Endothelial cell (in vitro differentiated cells): Measurements from ENCODE around the gene PTPRM. TPM values are rescaled to one million over a fixed set of nuclear protein-coding genes. Genes with fewer than 3 reads are reported as not detected.

Experiments
- DNase-seq: peaks from one replicate; pipeline ENCODE4 v3.0.0; 2021; ENCODE audit warnings: low spot score
- H3K27ac Mint-ChIP-seq: one replicate; pipeline ENCODE4 v1.8.0; 2021; ENCODE audit warnings: mixed read lengths, inconsistent platforms; ENCODE audit not compliant: unreplicated experiment
- H3K27me3 Mint-ChIP-seq: one replicate; pipeline ENCODE4 v1.8.0; 2021; ENCODE audit warnings: mild to moderate bottlenecking, moderate library complexity, mixed read lengths, inconsistent platforms; ENCODE audit not compliant: unreplicated experiment
- H3K36me3 Mint-ChIP-seq: one replicate; pipeline ENCODE4 v1.8.0; 2021; ENCODE audit warnings: mild to moderate bottlenecking, low read depth, mixed read lengths, inconsistent platforms; ENCODE audit not compliant: unreplicated experiment
- H3K4me1 Mint-ChIP-seq: one replicate; pipeline ENCODE4 v1.8.0; 2021; ENCODE audit warnings: mild to moderate bottlenecking, mixed read lengths, inconsistent platforms; ENCODE audit not compliant: unreplicated experiment
- H3K4me3 Mint-ChIP-seq: one replicate; pipeline ENCODE4 v1.8.0; 2021; ENCODE audit warnings: mild to moderate bottlenecking, mixed read lengths, inconsistent platforms; ENCODE audit not compliant: unreplicated experiment
- H3K9me3 Mint-ChIP-seq: one replicate; pipeline ENCODE4 v1.8.0; 2021; ENCODE audit warnings: mixed read lengths, inconsistent platforms; ENCODE audit not compliant: unreplicated experiment
- total RNA-seq: library from RNA; stranded (reverse); fragmentation: NEBNext Ultra II Directional; extraction: Animal tissue kit (Norgen Biotek cat#: 25700); gene quantifications from one replicate; pipeline ENCODE4 v1.2.1, GENCODE V29; 2021; ENCODE audit not compliant: unreplicated experiment
- TF ChIP-seq, protein P1 (sequence below): fragments of 200-600 bp; sonication (generic); IDR thresholded peaks from one replicate; pipeline ENCODE4 v1.5.0; 2021; ENCODE audit warnings: antibody characterized with exemption; ENCODE audit not compliant: unreplicated experiment

PTPRM gene
- total RNA-seq, 1 donor from 2014 or later = 284 TPM

DNA sequence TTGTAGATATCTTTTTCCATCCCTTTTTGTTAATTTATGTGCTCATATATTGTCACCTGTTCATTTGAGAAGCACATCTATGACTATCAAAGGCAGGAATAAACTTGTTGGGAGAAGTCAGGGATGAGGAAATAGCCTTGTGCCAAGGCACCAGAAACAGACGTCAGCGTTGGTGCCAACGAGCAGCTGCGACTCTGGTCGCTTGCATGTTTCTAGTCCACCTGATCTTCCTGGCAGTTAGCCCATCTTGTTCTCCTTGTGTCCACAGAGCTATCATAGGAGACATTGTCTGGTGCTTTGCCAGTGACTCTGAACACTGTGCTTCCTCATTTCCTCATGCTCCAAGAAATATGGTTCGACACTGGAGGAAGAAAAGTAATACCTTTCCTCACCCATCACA is 374.4 kb downstream of the PTPRM start:
- no peaks in the 10 kb centered on the region for H3K9me3 Mint-ChIP-seq
- H3K4me3 Mint-ChIP-seq = no peak overlapping the region
- peaks cover 16% of the 10 kb centered on the region for H3K36me3 Mint-ChIP-seq
- H3K27ac Mint-ChIP-seq = no peak overlapping the region
- H3K27me3 Mint-ChIP-seq = peaks cover 18% of the 10 kb centered on the region
- H3K4me1 Mint-ChIP-seq = peaks cover 42% of the 10 kb centered on the region
- TF ChIP-seq, protein P1, sequence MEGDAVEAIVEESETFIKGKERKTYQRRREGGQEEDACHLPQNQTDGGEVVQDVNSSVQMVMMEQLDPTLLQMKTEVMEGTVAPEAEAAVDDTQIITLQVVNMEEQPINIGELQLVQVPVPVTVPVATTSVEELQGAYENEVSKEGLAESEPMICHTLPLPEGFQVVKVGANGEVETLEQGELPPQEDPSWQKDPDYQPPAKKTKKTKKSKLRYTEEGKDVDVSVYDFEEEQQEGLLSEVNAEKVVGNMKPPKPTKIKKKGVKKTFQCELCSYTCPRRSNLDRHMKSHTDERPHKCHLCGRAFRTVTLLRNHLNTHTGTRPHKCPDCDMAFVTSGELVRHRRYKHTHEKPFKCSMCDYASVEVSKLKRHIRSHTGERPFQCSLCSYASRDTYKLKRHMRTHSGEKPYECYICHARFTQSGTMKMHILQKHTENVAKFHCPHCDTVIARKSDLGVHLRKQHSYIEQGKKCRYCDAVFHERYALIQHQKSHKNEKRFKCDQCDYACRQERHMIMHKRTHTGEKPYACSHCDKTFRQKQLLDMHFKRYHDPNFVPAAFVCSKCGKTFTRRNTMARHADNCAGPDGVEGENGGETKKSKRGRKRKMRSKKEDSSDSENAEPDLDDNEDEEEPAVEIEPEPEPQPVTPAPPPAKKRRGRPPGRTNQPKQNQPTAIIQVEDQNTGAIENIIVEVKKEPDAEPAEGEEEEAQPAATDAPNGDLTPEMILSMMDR = no peak
- DNase-seq = no peak

DNA sequence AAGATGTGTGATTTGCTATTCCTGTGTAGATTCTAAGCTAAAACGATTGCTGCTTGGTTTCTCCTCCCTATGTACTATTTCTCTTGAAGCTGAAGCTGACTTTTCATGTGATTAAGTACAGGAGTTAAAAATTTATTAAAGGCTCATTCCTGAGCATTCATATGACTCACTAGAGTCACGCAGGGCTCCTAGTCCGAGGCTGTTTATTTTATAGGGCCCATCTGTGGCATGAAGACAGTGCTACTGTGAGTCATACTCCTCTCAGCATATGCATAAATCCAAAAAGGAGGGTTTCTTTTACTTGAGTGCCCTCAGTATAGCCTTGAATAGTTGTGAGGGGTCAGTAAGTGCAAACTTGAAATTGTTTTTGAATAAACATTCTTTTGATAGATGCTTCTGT is 378.8 kb downstream of the PTPRM start:
- H3K4me1 Mint-ChIP-seq = peaks cover 38% of the 10 kb centered on the region
- no peaks in the 10 kb centered on the region for H3K9me3 Mint-ChIP-seq

DNA sequence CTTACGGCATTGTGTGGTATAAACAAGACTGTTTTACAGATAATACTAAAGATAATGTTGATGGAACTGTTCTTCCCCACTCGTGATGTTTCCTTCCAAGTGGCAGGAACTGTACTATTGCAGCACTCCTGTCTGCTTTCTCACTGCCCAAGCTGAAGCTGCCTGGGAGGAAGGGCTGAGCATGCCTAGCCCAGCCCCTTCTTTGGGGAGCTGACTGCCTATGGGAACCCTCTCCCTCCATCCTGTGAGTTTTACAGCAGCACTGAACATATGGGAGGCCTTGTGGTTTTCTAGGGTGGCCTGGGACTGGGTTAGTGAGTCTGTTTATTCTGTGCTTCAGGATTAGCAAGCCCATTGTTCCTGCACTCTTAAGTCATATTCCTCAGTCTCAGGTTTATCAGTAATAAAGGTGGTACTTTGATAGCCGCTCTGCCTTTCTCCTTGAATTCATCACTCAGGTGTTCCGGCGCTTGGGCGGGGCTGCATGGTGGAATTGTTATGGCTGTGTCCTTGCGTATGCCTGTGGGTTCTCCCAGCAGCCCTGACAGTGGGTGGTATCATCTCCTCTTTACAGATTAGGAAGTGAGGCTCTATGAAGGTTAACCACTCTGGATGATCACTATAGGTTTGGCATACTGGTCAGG is 379.7 kb downstream of the PTPRM start:
- peak overlapping the region; percentile 53 for H3K27ac Mint-ChIP-seq
- peak; percentile 26 for DNase-seq
- H3K9me3 Mint-ChIP-seq = no peaks in the 10 kb centered on the region
- TF ChIP-seq, protein P1 = no peak
- no peak overlapping the region for H3K4me3 Mint-ChIP-seq
- peaks cover 3% of the 10 kb centered on the region for H3K27me3 Mint-ChIP-seq
- H3K36me3 Mint-ChIP-seq = peaks cover 10% of the 10 kb centered on the region
- peaks cover 29% of the 10 kb centered on the region for H3K4me1 Mint-ChIP-seq

More for the DNA sequence above, 378.8 kb downstream of the PTPRM start:
- Mint-ChIP-seq H3K4me3 (no peak overlapping the region), H3K36me3 (peaks cover 7% of the 10 kb centered on the region), H3K27ac (peak overlapping the region; percentile 53), H3K27me3 (peaks cover 9% of the 10 kb centered on the region)
- TF ChIP-seq, protein P1 = no peak
- DNase-seq = no peak

DNA sequence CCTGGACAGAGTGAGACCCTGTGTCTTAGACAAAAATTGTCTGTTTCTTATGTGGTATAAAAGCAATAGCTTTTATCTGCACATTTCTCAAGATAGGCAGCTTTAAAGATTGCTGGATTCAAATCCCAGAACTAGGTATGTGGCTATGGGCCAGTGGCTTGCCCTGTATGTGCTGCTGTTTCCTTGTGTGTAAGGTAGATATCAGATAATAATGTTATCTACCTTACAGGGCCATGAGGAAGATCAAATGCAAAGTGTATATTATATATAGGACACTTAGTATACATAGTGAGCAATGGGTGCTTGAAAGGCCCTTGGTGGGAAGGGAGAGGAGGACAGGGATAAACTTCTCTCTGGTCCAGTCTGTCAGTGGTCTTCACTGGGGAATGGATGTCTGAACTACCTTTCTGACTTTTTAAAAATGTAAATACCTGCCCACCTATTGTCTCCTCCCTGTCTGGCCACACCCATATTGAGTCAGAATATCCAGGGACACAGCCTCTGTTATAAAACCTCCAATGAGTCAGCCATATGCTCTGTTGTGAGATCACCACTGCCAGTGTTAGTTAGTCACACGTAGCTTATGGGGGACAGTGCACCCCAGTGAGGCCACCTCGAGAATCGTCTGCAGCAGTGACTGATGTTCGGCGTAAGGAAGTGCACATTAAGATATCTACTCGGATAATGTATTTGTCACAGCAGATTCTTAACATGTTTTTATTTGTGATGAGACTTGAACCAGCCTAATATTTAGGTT is 383.4 kb downstream of the PTPRM start:
- Mint-ChIP-seq H3K36me3 (peaks cover 7% of the 10 kb centered on the region), H3K4me1 (peaks cover 23% of the 10 kb centered on the region), H3K4me3 (peak overlapping the region; percentile 49), H3K27ac (no peak overlapping the region), H3K27me3 (peaks cover 2% of the 10 kb centered on the region), H3K9me3 (no peaks in the 10 kb centered on the region)
- TF ChIP-seq, protein P1 = no peak
- DNase-seq = no peak
